ENCODE results near the gene SURF6.

GRCh38 chr9:133349965-133350616 lies 14.1 kb upstream of the SURF6 start:
- TF ChIP-seq POLR2A (IDR thresholded peaks at IDR 0.05) (no peak), CTCF (IDR thresholded peaks at IDR 0.05) (no peak)

Data from sigmoid colon (tissue), 3 donors.